Measurements from ENCODE around the gene TLR1.

DNA sequence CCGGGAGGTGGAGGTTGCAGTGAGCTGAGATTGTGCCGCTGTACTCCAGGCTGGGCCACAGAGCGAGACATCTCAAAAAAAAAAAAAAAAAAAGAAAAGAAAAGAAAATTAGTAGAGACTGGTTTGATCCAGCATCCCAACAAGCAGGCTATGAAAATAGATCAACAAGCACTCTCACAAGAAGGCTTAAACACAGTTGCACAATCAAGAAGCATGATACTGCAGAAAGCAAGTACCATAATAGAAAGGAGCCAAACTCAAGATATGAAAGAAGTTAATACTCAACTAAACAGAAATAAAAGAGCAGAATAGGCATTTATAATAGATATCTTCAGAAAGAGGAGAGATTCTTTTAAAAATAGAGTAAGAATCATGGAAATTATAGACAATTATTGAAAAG lies 41.4 kb upstream of the TLR1 start:
- TF ChIP-seq CTCF (IDR thresholded peaks at IDR 0.05) (no peak), POLR2A (IDR thresholded peaks at IDR 0.05) (no peak), EP300 (IDR thresholded peaks at IDR 0.05) (no peak)

Data from tibial nerve (tissue), 4 donors.